GM15510 (cell line): ENCODE results near the gene ADGRG6.

Experiments used
- POLR2A ChIP-seq: IDR thresholded peaks from 3 replicates; pipeline ENCODE4 v1.6.1; 2011; ENCODE audit warnings: borderline replicate concordance; ENCODE audit not compliant: insufficient read length; ENCODE audit errors: extremely low read depth

ADGRG6 gene

DNA sequence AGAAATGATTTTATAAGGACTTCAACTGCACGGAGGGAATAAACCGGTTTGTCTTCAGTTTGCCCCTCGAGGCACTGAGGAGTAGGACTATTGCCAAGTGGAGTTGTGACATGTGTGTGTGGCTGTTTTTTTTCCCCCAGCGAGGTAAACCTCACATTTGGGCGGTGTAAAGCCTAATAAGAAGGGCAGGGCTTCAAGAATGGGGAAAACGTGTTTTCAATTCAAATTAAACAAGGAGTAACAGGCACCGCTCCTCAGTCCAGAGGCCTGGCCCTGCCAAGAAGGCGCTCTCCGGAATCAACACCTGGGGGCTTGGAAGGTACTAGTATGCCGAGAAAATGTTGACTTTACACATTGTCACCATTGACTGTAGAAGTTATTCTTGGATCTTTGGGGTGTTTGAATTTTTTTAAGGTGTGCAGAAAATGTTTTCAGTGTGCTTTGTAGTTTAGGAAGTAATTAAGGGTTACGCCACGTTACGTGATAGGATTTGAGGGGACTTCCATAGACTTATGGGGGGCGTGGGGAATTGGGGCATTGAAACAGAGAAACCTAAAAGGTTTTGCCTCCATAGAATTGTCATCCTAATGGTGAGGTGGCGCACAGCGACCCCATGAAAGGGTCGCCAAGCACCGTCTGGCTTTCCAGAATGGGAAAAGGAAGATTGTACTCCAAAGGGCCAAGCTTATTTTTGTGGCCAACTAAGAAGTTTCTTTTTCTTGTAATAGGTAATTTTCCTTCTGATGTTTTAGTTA lies 791 bp downstream of the ADGRG6 start:
- no peak for TF ChIP-seq POLR2A

DNA sequence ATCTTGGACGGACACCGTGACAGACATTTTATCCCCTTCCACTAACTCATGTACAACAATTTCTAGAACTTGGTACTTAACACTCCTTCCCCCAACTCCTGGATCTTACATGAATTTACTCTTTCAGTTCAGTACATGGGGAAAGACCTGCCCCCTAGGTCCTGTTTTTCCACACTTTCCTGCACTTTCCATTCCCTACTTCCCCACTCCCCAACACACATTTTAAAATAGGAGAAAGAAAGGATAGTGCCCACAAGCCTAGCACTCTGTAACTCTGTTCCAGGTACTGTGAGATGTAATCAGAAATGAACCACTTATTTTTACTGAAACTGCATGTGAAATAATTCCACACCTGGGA lies 1.3 kb downstream of the ADGRG6 start:
- no peak for TF ChIP-seq POLR2A

DNA sequence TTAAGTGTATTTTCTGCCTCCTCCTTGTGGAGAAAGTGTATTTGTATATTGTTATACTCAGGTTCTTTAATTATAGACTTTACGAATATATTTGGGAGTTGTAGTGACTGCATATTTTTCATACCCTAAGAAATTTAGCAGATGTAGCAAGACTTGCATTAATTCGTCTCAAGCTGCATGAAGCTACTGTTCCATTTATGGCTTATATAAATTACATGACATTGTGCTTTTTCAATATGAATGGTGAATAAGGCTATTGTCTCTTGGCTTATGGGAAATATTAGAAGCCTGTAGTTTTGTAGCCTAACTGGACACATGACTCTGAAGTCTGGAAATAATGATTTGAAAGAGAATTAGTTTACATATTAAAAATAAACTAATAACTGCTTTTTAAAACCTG lies 2.4 kb downstream of the ADGRG6 start:
- TF ChIP-seq POLR2A, result no peak

DNA sequence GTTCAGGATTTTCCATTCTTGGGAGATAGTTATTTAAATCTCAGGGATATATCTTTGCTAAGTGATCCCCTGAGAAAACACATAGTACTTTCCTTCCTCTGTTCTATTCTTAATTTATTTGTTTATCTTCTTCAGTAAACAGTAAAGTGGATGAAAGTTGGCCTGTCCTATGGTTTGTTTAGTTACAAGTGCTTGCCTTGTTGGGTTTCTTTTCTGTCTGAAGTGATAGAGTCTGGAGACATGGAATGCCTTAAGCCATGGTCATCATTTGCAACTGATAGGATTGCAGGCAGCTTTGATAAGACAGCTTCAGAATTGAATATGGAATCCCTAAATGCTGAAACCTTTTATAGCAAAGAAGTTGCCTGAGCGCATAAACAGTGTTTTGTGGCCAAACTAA lies 4.9 kb downstream of the ADGRG6 start:
- TF ChIP-seq POLR2A, result no peak

DNA sequence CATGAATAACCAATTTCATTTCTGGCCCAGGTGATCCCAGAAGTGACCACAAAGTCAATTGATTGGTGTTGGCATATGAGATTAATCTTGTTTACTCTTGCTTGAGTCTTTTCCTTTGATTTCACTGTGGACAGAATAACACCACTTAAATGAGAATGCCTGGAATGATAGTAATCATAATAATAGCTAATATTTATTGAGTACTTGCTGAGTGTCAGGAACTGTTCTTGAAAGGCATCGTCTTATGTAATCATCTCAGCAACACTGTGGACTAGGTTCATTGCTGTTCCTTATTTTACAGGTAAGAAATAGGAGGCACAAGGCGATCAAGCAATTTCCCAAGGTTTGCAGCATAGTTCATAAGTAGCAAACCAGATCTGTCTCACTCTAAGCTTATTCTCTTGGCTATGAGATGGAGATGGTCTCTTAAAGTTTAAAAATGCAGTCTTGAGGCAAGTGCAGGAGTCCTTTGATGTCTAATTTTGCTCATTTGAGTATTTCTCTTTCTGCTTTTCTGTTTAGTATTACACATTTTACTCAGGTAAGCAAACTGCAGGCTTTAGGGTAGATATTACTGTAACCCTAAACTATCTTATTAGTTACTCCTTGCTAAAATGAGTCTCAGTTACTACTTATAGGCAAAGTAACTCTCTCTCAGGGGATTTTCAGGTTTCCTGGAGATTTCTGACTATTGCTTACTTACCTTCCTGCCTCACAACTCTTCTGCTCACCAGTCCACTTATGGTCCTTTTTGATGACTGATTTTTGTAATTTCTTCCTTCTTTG lies 6.3 kb downstream of the ADGRG6 start:
- TF ChIP-seq POLR2A, result no peak

DNA sequence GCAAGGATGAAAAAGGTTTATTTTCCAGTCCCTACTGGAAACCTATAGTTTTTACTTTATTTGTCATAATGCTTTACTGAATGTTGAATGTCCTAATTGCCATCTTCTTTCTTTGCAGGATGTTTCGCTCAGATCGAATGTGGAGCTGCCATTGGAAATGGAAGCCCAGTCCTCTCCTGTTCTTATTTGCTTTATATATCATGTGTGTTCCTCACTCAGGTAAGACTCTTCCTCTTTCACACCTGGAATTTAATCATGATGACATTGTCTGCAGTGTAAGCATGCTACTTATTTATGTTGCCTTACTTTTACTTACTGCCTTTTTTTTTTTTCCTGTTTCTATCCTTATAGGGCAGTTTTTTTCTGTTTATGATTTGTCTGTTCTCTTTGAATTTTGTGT lies 7.6 kb downstream of the ADGRG6 start:
- no peak for TF ChIP-seq POLR2A

DNA sequence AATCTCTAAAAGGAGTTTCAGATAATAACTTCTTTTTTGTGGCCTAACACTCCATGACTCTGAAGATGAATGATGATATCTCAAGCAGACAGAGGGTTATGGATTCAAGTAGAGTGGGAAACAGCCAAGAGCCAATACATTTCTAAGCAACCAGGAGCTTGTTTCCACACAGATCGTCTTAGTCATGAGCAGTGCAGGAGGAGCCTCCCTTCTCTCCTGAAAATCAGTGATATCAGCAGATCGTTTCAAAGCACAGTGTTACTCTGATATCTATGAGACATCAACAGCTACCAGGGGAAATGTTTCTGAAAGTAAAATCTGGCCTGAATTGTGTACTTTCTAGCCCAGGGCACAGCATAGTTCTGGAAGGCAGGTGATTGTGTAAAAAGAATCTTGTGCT lies 11.5 kb downstream of the ADGRG6 start:
- TF ChIP-seq POLR2A, result no peak

DNA sequence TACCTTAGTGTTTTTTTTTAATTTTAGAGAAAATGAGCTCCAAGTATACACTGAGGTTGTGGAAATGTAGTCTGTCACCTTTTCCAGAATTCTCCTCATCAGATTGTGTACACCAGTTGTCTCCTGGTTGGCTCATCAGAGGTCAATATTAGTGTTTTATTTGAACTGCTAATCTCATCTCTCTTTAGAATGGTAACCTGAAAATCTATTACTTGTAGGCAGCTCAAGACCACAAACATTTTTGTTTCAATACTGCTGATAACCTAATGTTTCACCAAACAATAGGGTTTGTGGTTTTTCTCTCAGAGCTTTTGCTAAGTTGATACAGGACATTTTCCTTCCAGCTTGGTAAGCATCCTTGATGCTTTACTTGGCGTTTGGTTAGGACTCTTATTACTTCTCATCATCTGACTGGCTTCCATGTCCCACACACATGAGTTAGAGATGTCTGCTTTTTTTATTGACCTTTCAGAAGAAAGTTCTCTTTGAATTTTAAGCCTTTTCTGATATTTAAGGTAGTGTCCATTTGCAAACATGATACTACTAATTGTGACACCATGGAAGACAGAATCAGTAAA lies 15.1 kb downstream of the ADGRG6 start:
- no peak for TF ChIP-seq POLR2A

DNA sequence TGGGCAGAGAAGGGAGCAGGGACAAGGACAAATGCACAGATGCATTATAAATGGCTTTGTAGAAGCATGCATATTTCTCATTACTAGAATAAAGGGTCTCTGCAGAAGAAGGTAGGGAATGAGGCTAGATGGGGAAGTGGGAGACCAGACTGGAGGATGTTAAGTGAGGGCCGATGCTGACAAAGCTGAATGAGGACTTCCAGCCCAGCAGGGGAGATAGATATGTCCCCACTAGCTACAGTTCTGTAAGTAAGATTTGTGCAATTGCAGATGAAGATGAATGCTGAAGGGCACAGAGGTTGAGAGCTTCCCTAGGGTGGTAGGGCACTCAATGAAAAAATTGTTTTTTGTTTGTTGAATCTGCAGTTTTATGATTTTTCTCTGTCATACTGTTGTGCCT lies 16.9 kb downstream of the ADGRG6 start:
- TF ChIP-seq POLR2A, result no peak

DNA sequence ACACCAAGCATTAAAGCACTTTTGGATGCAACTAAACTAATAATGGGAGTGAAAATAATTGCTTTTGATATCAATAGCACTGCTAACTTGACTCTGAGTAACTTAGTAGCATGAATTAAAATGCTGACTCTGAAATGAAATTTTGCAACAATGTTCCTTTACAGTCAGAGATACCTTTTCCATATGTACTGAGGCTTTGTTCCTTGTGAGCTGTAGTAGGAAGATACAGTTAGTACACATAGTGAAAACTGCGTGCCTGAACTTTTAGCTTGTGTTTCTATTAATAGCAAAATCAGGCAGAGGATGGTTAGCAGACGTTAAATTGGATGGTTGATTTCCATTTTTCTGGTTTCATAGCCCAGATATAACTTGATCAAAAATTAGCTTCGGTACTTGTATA lies 18.6 kb downstream of the ADGRG6 start:
- TF ChIP-seq POLR2A, result no peak

DNA sequence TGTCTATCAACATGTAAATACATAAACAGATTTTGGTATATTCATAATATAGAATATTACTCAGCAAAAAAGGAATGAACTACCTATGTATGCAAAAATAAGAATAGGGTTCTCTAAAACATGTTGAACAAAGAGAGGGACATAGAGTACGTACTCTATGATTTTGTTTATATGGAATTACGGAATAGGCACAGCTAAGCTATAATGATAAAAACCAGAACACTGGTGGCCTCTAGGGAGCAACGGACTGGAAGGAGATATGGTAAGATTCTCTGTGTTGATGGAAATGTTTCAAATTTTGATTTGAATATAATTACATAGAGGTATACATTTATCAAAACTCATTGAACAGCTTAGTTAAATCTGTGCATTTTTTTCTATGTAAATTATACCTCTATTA lies 19.6 kb downstream of the ADGRG6 start:
- no peak for TF ChIP-seq POLR2A

DNA sequence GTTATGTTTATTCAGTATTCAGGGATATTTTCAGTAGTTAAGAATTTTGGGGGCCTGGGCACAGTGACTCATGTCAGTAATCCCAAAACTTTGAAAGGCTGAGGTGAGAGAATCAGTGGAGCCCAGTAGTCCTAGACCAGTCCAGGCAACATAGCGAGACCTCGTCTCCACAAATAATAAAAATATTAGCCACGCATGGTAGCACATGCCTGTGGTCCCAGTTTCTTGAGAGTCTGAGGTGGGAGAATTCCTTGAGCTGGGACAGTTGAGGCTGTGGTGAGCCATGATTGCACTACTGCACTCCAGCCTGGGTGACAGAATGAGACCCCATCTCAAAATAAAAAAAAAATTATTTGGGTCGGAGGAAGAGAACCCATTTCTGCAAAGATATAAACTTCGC lies 20.3 kb downstream of the ADGRG6 start:
- TF ChIP-seq POLR2A, result no peak

DNA sequence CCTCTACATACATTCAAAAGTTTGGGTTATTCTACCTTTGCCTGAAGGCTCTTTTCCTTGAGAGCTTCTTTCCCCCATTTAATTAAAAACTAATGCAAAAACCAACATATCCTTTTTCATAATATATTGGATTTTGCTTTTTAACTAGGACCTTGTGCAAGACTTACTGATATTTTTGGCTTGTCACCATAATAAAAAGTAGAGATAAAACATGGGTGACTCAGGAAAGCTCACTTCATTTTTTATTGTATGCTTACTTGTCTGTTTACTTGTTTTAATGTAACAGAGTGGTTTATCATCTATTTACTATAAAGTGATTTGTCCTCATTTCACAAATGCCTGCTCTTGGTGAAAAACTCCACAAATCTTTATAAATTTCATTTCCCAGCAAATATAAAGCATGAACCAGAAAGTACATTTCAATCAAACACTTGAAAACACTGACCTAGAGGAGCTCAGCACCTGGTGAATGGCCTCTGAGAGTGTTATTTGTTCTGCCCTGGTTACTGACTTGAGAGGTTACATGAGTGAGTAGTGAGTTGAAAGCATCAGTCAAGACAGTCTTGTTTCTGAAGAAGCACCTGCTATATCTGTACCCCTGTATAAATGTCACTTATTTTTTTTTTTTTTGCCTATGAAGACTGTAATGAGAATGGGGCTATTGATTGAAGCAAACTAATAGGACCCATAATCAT lies 20.8 kb downstream of the ADGRG6 start:
- no peak for TF ChIP-seq POLR2A

DNA sequence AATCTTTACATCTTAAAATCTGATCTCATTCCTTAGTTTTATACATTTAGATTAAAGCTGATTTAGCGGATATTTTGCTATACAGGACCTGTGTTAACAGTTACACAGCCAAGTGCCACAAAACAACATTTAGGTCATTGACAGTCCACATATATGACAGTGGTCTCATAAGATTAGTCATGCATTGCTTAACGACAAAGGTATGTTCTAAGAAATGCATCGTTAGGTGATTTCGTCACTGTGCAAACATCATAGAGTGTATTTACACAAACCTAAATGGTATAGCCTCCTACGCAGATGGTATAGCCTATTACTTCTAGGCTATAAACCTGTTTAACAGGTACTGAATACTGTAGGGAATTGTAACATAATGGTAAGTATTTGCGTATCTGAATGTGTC lies 21.6 kb downstream of the ADGRG6 start:
- no peak for TF ChIP-seq POLR2A

DNA sequence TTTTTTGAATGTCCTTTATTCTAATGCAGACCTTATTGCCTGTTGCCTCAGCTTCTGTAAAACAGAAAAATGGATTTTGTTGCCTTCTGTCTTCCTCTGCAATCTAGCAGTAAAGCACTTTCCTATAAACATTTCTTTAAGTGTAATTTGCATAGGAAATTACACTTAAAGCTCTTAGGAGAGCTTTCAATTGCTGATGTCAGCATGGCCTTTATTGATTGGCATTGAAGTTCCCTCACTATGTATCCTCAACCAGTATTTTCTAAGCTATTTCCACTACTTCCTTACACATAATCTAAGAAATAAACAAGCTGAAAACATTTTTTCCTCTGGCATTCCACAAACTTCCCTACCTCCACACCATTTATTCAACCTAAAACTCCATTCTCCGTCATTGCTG lies 22.3 kb downstream of the ADGRG6 start:
- no peak for TF ChIP-seq POLR2A
